Spinal cord (tissue), 10 donors: ENCODE data around the gene AUTS2. TPM values are rescaled to one million over a fixed set of nuclear protein-coding genes. Genes with fewer than 3 reads are reported as not detected.

Experiments
- DNase-seq, 6 donors: peaks; one replicate each; pipeline versions ENCODE4 v3.0.0 to v3.0.0-alpha.2; 2013 to 2015; ENCODE audit warnings: low spot score in 6 of 6, low read depth in 4 of 6
- H3K27ac ChIP-seq: one replicate; pipeline ENCODE4 v1.5.1; 2013; ENCODE audit warnings: low read depth, low read length, control low read depth
- H3K27me3 ChIP-seq: one replicate; pipeline ENCODE4 v1.6.1; 2013; ENCODE audit warnings: low read length; ENCODE audit not compliant: control insufficient read depth, insufficient read depth
- H3K36me3 ChIP-seq: one replicate; pipeline ENCODE4 v1.6.1; 2013; ENCODE audit warnings: low read length; ENCODE audit not compliant: control insufficient read depth, insufficient read depth
- H3K4me1 ChIP-seq: one replicate; pipeline ENCODE4 v1.6.1; 2013; ENCODE audit warnings: low read length; ENCODE audit not compliant: control insufficient read depth, insufficient read depth
- H3K4me3 ChIP-seq: one replicate; pipeline ENCODE4 v1.5.1; 2013; ENCODE audit warnings: low read depth, low read length, control low read depth
- H3K9me3 ChIP-seq: one replicate; pipeline ENCODE4 v1.6.1; 2013; ENCODE audit warnings: low read length; ENCODE audit not compliant: control insufficient read depth, insufficient read depth
- WGBS: methylation state at CpG from one replicate; pipeline ENCODE4 v1.1.5; 2013; ENCODE audit warnings: missing lambda C conversion rate; ENCODE audit not compliant: insufficient coverage; 5-methylcytosine and 5-hydroxymethylcytosine counted together
- polyA plus RNA-seq, 2 donors: library from polyadenylated mRNA; unstranded; fragments of 120-200 nt; gene quantifications; one replicate each; pipeline ENCODE4 v1.2.1, GENCODE V29; 2013; ENCODE audit not compliant: insufficient read length in 2 of 2
- total RNA-seq, 2 donors: library from RNA; depleted of rRNA in 1 of 2; stranded (reverse); fragments of 120-200 nt in 1 of 2; fragments of >200 nt in 1 of 2; gene quantifications; one replicate each; pipeline versions ENCODE4 v1.2.3 to v1.2.4, GENCODE V29; 2013 to 2014
- donor health status: healthy.

Gene AUTS2
- total and polyA plus RNA-seq, 4 donors, result 56.2 to 214 (median 135) TPM

DNA sequence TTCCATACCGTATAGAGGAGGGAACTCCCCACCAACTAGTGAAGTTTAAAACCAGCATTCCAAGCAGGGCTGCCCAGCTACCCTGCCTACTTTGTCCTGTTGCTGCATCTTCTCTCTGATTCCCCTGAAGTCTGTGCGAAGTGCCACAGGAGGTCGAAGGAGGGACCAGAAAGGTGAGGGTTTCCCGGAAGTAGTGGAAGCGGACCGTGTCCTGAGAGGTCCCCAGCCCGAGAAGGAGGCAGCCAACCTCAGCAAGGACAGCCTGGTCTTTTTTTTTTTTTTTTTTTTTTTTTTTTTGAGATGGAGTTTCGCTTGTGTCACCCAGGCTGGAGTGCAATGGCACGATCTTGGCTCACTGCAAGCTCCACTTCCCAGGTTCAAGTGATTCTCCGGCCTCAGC, 861.8 kb downstream of the AUTS2 start:
- no peaks in the 10 kb centered on the region for H3K9me3 ChIP-seq
- DNase-seq, result no peak
- no peaks in the 10 kb centered on the region for H3K27me3 ChIP-seq
- WGBS, result 96% methylated on average over 7 of the region's 10 CpGs
- H3K4me1 ChIP-seq, result peaks cover 15% of the 10 kb centered on the region
- no peaks in the 10 kb centered on the region for H3K36me3 ChIP-seq
- H3K27ac ChIP-seq, result no peak overlapping the region
- H3K4me3 ChIP-seq, result no peak overlapping the region

DNA sequence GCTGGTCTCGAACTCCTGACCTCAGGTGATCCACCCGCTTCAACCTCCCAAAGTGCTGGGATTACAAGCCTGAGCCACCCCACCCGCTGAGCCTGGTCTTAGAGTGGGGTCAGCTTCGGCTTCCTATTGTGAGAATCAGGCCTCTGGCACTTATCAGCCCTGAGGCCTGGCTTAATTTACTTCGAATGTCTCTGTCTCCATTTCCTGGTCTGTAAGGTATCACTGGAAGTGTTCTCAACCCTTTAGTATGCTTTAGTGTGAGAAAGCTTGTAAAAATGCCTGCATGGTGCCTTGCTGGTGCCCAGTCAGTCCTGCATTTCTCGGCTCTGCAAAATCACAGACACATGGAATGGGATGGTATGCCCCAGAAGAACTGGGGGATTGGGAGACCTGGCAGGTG, 862.3 kb downstream of the AUTS2 start:
- Histone ChIP-seq H3K9me3 (no peaks in the 10 kb centered on the region), H3K4me3 (no peak overlapping the region), H3K36me3 (no peaks in the 10 kb centered on the region), H3K27ac (no peak overlapping the region), H3K4me1 (peaks cover 15% of the 10 kb centered on the region), H3K27me3 (no peaks in the 10 kb centered on the region)
- 91% methylated on average over 5 of the region's 6 CpGs for WGBS
- no peak for DNase-seq

- 78% methylated on average over 3 of the region's 5 CpGs for WGBS
- no peaks in the 10 kb centered on the region for H3K9me3 ChIP-seq
- H3K36me3 ChIP-seq, result no peaks in the 10 kb centered on the region
- no peaks in the 10 kb centered on the region for H3K27me3 ChIP-seq
- no peak overlapping the region for H3K27ac ChIP-seq
- DNase-seq, result peak in 1 of 6 donors; percentile 71
- H3K4me1 ChIP-seq, result peaks cover 5% of the 10 kb centered on the region
- no peak overlapping the region for H3K4me3 ChIP-seq
Measured at GRCh38 chr7:70463352-70463938, 865.2 kb downstream of the AUTS2 start.

DNA sequence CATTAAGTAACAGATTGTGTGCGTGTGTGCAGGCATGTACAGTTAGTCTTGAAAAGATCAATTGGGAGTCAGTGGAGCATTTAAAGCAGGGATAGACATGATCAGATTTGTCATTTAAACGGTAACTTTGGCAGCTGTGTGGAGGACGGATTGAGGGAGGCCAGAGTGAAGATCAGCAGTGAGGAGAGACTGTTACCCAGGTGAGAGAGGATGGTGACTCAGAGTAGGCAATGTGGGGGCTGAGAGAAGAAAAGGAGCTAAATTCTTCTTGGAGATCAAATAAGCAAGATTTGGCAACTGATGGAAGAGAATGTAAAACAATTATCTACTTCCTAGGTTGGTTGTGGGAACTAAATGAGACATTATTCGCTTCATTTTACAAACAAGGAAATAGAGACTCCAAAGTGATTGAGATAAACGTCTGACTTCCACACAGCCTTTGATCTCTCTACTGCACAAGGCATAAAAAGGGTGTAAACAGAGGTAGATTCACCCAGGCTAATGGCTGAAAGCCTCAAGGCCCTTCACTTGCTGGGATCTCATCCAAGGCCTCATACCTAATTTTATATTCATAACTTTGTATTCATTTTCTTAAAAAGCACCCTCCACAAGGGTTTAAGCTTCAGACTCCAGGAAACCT, 868.6 kb downstream of the AUTS2 start:
- no peak overlapping the region for H3K27ac ChIP-seq
- no peak for DNase-seq
- 91% methylated on average over 3 of the region's 5 CpGs for WGBS
- no peak overlapping the region for H3K4me3 ChIP-seq
- H3K27me3 ChIP-seq, result no peaks in the 10 kb centered on the region
- peaks cover 3% of the 10 kb centered on the region for H3K4me1 ChIP-seq
- H3K9me3 ChIP-seq, result no peaks in the 10 kb centered on the region
- no peaks in the 10 kb centered on the region for H3K36me3 ChIP-seq

DNA sequence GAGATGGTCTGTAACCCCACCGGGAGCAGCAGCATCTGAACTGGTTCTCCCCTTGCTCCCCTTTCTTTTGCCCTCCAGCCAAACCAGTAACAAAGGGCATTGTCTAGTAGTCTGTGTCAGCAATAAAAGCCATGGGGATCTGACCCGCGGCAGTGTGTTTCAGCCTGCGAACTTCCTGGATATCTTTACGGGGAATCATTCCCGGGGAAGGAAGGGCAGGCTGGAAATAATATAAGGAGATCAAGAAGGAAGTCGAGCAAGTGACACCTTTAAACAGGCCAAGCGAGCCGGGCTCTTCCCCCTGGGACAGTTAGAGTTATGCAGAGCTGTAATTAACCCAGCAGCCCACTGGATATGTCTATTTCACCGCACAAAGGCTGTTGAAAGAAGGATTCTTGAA, 872.5 kb downstream of the AUTS2 start:
- Histone ChIP-seq H3K27me3 (no peaks in the 10 kb centered on the region), H3K4me1 (peaks cover 3% of the 10 kb centered on the region), H3K4me3 (no peak overlapping the region), H3K36me3 (no peaks in the 10 kb centered on the region), H3K27ac (no peak overlapping the region), H3K9me3 (no peaks in the 10 kb centered on the region)
- 32% methylated on average over 7 of the region's 10 CpGs for WGBS
- DNase-seq, result no peak

- 83% methylated on average over 1 of the region's 9 CpGs for WGBS
- peak in 2 of 6 donors; percentile 37 to 55 for DNase-seq
- H3K4me1 ChIP-seq, result peaks cover 3% of the 10 kb centered on the region
Measured at GRCh38 chr7:70472601-70473237, 874.4 kb downstream of the AUTS2 start.

DNA sequence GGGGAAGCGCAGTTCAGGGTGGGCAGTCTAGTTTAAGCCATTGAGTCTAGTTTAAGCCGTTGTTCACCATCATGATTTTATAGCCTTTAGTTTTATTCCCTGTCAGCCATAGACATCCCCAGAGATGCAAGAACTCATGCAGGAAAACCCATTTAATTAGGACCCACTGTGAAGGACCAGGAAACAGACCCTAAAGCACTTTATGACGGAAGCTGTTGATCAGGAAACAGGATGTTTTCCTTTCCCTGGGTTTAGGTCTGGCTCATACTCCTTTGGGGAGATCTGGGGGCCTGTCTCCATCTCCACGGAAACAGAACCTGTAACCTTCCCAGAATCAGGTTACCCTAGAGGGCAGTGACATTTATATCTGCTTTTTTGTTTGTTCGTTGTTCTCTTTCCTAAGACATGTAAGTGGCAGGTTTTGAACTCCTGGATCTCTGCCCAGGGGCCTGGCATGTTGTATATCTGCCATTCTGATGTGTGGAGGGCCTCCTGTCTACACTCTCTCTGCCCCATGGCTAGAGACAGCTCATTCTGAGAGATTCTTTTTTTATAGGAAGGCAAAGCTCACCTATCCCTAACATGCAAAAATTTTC, 876.5 kb downstream of the AUTS2 start:
- Histone ChIP-seq H3K4me3 (no peak overlapping the region), H3K4me1 (peaks cover 3% of the 10 kb centered on the region), H3K27ac (no peak overlapping the region), H3K9me3 (no peaks in the 10 kb centered on the region), H3K27me3 (no peaks in the 10 kb centered on the region), H3K36me3 (no peaks in the 10 kb centered on the region)
- 88% methylated on average over 1 of the region's 5 CpGs for WGBS
- peak in 1 of 6 donors; percentile 39 for DNase-seq

More at GRCh38 chr7:70472601-70473237, 874.4 kb downstream of the AUTS2 start:
- H3K27me3 ChIP-seq, result no peaks in the 10 kb centered on the region
- H3K36me3 ChIP-seq, result no peaks in the 10 kb centered on the region
- H3K27ac ChIP-seq, result no peak overlapping the region
- H3K9me3 ChIP-seq, result no peaks in the 10 kb centered on the region
- H3K4me3 ChIP-seq, result no peak overlapping the region

DNA sequence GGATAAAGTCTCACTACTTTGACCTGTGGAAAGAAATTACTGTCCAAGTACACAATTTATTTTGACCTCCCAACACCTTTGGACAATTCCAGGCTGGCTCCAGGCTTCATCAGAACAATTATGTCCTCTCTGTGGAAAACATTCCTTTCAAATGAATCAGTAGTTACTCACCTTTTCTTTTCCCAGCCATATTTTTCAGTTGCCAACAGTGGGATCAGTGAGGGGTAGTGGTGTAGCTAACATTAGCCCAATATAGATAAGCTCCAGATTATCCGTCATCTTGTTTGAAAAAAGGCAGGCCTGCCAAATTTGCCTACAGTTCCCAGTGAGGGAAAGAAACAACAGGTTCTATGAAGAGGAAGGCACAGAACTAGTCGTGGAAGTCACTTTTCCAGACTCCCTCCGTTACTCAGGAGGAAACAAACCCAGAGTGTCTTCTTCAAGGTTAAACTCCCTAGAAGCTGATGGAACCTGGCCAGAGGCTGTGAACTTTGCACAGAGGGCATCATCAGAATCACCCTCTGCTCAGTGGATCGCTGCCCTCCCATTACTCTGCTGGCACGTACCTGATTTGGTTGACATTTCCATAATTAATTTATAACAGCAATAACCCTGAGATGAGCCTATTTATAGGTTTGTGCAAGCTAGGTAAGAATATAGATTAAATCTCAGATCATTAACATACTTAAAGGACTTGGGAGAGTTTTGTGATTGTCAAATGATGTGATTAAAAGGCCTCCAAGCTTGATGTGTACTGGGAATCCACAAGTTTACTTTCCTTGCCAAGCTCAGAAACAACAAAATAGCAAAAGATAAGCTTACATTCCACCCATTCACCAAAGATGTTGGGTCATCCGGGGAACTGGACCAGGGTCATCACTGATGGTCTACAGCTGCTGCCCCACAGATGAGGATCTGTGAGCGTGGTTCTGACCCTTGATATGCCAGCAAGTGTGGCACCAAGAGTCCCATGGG, 879.0 kb downstream of the AUTS2 start:
- 89% methylated on average over 5 of the region's 7 CpGs for WGBS
- Histone ChIP-seq H3K27ac (no peak overlapping the region), H3K4me1 (no peaks in the 10 kb centered on the region), H3K27me3 (no peaks in the 10 kb centered on the region), H3K36me3 (no peaks in the 10 kb centered on the region), H3K4me3 (no peak overlapping the region), H3K9me3 (no peaks in the 10 kb centered on the region)
- DNase-seq, result no peak
